ENCODE measurements around the gene MIPOL1.

- TF ChIP-seq CTCF (IDR thresholded peaks at IDR 0.05 in 8 of 11, conservative IDR thresholded peaks at IDR 0.05 in 3 of 11) = no peak
- no peak for TF ChIP-seq POLR2A (IDR thresholded peaks at IDR 0.05)
These were observed 12.7 kb downstream of the MIPOL1 start for GRCh38 chr14:37210448-37210847.
